D721Med (cell line): ENCODE measurements around the gene OR4E1.

ENCODE experiments used
- DNase-seq: peaks from one replicate; pipeline ENCODE4 v3.0.0; 2011; ENCODE audit warnings: low spot score; ENCODE audit not compliant: insufficient read length
- FAIRE-seq: peaks from 2 replicates; lab custom pipeline; 2011; peaks lifted over from hg19 to GRCh38; lab: Jason Lieb, UNC
- CTCF ChIP-seq: IDR thresholded peaks from 2 replicates; pipeline ENCODE4 v1.5.1; 2012; ENCODE audit warnings: mild to moderate bottlenecking, control low read depth; ENCODE audit not compliant: insufficient read depth; ENCODE audit errors: missing control alignments

Gene OR4E1

GRCh38 chr14:21654215-21654614 is 19.4 kb downstream of the OR4E1 start:
- DNase-seq (no peak), FAIRE-seq (no peak)
- TF ChIP-seq CTCF, result no peak

GRCh38 chr14:21653331-21653885 is 20.2 kb downstream of the OR4E1 start, which contains the start of gene OR4E2:
Gene OR4E2, plus strand, starts transcription at chr14:21653835. Its CDS starts 11,248 bp downstream, at chr14:21665083.
- FAIRE-seq (no peak), DNase-seq (no peak)
- TF ChIP-seq CTCF, result no peak

- no peak for FAIRE-seq
- TF ChIP-seq CTCF, result no peak
Observed at GRCh38 chr14:21652209-21652808, 21.3 kb downstream of the OR4E1 start.

GRCh38 chr14:21647380-21647779 is 26.2 kb downstream of the OR4E1 start:
- no peak for FAIRE-seq
- no peak for DNase-seq
- TF ChIP-seq CTCF, result no peak

More at GRCh38 chr14:21652209-21652808, 21.3 kb downstream of the OR4E1 start:
- DNase-seq, result no peak

GRCh38 chr14:21643407-21643806 is 30.2 kb downstream of the OR4E1 start:
- FAIRE-seq (no peak), DNase-seq (no peak)
- no peak for TF ChIP-seq CTCF

- FAIRE-seq, result no peak
- no peak for TF ChIP-seq CTCF
- no peak for DNase-seq
Observed at GRCh38 chr14:21642683-21643082, 30.9 kb downstream of the OR4E1 start.

GRCh38 chr14:21634840-21635239 is 38.8 kb downstream of the OR4E1 start, which contains the start of gene OR10G2:
Gene OR10G2, minus strand, starts transcription at chr14:21634940. Its CDS starts 98 bp downstream, at chr14:21634842.
- no peak for TF ChIP-seq CTCF
- FAIRE-seq, result no peak

More at GRCh38 chr14:21634840-21635239, 38.8 kb downstream of the OR4E1 start, which contains the start of gene OR10G2:
- no peak for DNase-seq
